HG02852 (cell line): ENCODE data around the gene PLXNB3.
"Not testable (repeated sequence)": the region's sequence is repeated elsewhere in the genome, so short reads cannot be mapped to it uniquely, and the experiment has no call there.

Experiments
- ATAC-seq: cut with Tn5 transposase; IDR thresholded peaks from one replicate; pipeline ENCODE4 v1.9.1; 2021; ENCODE audit warnings: mild to moderate bottlenecking, moderate library complexity; ENCODE audit not compliant: unreplicated experiment

The PLXNB3 gene

GRCh38 chrX:153731845-153732215 lies 32.2 kb upstream of the PLXNB3 start:
- no peak for ATAC-seq

- no peak for ATAC-seq
These were observed 31.6 kb upstream of the PLXNB3 start for GRCh38 chrX:153732401-153732800.

GRCh38 chrX:153733651-153734240 lies 30.3 kb upstream of the PLXNB3 start:
- no peak for ATAC-seq

GRCh38 chrX:153734871-153735270 lies 29.2 kb upstream of the PLXNB3 start:
- ATAC-seq = no peak

GRCh38 chrX:153735274-153735673 lies 28.8 kb upstream of the PLXNB3 start:
- no peak for ATAC-seq

GRCh38 chrX:153736071-153736820 lies 27.8 kb upstream of the PLXNB3 start:
- no peak for ATAC-seq

- ATAC-seq = no peak
These were observed 27.1 kb upstream of the PLXNB3 start for GRCh38 chrX:153736871-153737441.

GRCh38 chrX:153738056-153738605 lies 25.9 kb upstream of the PLXNB3 start:
- no peak for ATAC-seq

GRCh38 chrX:153739754-153740486 lies 24.1 kb upstream of the PLXNB3 start:
- no peak for ATAC-seq

GRCh38 chrX:153740631-153741222 lies 23.3 kb upstream of the PLXNB3 start:
- no peak for ATAC-seq

GRCh38 chrX:153741446-153741845 lies 22.6 kb upstream of the PLXNB3 start:
- no peak for ATAC-seq

GRCh38 chrX:153742111-153742510 lies 21.9 kb upstream of the PLXNB3 start:
- not testable (repeated sequence) for ATAC-seq

- ATAC-seq = not testable (repeated sequence)
These were observed 21.1 kb upstream of the PLXNB3 start for GRCh38 chrX:153742796-153743467.

GRCh38 chrX:153743468-153744209 lies 20.4 kb upstream of the PLXNB3 start:
- ATAC-seq = not testable (repeated sequence)

- ATAC-seq = no peak
These were observed 19.6 kb upstream of the PLXNB3 start for GRCh38 chrX:153744210-153745066.

- ATAC-seq = not testable (repeated sequence)
These were observed 19.0 kb upstream of the PLXNB3 start for GRCh38 chrX:153745067-153745433.

GRCh38 chrX:153746359-153746758 lies 17.7 kb upstream of the PLXNB3 start:
- no peak for ATAC-seq

- ATAC-seq = not testable (repeated sequence)
These were observed 17.1 kb upstream of the PLXNB3 start for GRCh38 chrX:153746991-153747390.

- not testable (repeated sequence) for ATAC-seq
These were observed 15.0 kb upstream of the PLXNB3 start for GRCh38 chrX:153749017-153749416.
